NCI-H524 treated with DMSO at 0.1 percent for 48 hours (cell line): Measurements from ENCODE around the gene TMEM248.
A peak's percentile ranks its signal among the peaks of the same experiment; 100 is the strongest.
"Not testable (repeated sequence)": the region's sequence is repeated elsewhere in the genome, so short reads cannot be mapped to it uniquely, and the experiment has no call there.

ENCODE experiments used
- DNase-seq: peaks from one replicate; lab custom pipeline; 2025; lab: John Stamatoyannopoulos, UW

The TMEM248 gene

DNA sequence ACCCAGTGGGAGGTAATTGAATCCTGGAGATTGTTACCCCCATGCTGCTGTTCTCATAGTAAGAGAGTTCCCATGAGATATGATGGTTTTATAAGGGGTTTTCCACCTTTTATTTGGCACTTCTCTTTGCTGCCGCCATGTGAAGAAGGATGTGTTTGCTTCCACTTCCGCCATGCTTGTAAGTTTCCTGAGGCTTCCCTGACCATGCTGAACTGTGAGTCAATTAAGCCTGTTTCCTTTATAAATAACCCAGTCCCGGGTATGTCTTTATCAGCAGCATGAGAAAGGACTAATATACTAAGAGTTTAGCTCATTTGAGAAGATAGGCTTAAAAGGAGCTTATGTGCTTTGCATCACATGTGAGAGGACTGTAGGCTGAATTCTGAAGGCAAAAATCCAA, 29.3 kb downstream of the TMEM248 start:
- no peak for DNase-seq

DNA sequence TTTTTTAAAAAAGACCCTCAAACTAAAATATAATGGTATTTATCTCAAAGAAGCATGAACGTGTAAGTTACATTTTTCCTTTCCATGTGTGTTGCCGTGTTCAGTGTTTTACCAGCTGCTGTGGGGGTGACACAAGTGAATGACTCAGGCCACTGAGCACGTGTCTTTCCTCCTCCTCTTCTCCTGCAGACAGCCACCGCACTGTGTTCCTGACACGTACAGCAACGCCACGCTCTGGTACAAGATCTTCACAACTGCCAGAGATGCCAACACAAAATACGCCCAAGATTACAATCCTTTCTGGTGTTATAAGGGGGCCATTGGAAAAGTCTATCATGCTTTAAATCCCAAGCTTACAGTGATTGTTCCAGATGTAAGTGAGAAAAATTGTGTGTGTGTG, 29.7 kb downstream of the TMEM248 start:
- no peak for DNase-seq

DNA sequence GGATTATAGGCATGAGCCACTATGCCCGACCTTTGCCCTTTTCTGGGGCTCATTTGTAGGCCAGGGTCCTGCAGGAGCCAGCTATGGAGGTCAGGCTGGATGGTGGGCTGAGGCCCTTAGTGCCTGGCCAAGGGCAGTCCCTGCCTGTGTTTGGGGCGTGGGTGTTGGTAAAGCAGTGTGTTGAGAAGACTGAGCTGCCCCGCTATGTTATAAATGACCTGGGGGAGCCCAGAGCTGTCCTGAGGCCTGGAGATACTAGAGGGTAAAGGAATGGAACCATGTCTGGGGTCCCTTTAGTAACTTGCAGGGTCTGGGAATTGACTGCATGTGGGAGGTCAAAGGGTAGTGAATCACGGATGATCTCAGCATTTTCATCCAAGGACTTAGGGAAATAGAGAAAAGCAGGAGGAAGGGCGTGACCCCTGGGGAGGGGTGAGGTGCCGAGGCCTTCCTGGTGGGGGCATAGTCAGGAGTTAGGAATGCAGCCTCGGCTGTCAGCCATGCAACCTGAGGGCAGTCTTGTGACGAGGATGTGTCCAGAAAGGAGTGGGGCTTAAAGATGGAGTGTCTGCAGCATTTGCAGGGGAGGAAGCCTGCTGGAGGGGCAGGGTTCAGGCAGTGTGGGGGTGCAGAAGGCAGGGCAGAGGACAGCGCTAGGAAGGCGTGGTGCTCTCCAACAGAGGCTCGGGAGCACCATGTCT, 31.5 kb downstream of the TMEM248 start:
- DNase-seq, result no peak

DNA sequence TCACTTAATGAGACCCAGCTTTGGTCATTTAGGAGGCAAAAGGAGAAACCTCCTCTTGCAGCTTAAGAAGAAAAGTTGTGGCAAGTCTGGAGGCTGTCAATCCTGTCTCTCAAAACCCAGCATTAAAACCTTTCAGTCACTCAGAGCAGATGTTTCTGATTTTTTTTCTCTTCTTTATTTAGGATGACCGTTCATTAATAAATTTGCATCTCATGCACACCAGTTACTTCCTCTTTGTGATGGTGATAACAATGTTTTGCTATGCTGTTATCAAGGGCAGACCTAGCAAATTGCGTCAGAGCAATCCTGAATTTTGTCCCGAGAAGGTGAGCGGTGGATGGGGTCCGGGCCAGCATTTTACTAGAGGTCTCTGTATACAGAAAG, 32.0 kb downstream of the TMEM248 start:
- no peak for DNase-seq

DNA sequence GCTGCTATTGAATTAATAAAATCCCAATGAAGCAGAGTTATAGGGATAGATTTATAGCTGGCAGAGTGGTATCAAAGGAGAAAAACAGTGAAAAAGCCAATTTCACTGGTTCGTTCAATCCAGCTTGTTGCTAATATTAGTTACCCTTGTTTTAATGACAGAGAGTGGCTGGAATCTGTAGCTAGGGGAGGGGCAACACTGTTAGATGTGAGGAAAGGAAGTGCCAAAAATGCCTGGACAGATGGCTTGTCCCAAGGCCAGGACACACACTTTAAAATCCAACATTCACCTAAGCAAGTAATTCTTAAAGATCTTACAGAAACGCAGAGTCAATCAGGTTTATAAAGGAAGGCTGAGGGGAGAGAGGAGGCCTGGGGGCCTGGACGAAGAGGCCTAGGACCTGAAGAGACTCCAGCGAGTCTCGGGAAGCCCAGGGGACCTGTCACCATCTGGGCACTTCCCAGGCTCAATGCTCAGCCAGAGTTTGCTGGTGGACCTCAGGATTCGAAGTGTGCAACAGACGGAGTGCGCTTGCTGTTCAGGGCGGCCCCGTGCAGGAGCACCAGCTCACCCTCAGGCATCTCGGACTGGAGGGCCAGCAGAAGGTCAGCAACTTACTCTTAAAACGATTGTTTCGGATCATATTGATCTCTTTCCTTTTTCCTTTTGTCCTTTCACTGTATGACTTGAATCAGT, 36.7 kb downstream of the TMEM248 start:
- DNase-seq, result no peak

DNA sequence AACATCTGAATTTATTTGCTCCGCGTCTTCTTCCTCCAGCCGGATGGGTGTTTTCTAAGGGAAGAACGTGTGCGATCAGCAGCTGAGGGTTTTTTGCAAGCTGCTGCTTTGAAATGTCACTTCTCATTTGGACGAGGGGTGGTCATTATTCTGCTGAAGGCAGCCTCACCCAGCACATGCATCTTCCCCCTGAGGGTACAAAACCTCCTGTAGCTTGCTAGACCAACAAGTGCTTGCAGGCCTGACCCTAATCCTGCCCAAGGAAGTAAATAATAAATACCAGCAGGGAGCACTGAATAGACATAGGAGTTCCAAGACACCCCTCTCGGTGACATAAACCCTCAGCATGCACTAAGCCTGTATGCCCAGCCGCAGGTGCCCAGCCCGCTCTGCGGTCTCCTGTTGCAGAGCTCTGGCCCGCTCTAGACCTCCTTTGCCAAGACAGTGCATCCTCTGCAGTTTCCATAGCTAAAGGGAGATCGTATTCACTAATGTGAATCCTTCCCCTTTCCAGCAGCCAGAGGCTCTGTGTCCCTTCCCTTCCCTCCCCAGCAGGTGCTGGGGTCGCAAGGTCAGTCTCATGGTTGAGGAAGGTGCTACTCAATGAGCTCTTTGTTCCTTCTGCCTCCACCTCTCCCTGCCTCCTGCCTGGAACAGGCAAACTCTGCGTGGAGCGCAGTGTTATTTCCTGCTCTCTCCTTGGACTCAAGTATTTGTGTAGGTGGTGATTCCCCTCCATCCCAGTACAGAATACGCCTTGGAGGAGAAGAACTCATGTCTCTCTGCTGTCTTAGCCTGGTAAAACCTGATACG, 37.7 kb downstream of the TMEM248 start:
- DNase-seq, result no peak

DNA sequence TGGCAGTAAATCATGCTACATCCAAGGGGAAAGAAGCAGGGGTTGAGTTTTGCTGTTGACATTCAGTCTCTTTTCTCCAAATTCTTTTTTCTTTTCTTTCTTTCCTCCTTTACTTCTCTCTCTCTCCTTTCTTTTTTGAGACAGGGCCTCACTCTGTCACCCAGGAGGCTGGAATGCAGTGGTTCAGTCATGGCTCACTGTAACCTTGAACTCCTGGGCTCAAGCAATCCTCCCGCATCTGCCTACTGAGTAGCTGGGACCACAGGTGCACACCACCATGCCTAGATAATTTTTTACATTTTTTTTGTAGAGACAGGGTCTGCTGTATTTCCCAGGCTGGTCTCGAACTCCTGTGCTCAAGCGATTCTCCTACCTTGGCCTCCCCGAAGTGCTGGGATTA, 39.2 kb downstream of the TMEM248 start:
- no peak for DNase-seq

DNA sequence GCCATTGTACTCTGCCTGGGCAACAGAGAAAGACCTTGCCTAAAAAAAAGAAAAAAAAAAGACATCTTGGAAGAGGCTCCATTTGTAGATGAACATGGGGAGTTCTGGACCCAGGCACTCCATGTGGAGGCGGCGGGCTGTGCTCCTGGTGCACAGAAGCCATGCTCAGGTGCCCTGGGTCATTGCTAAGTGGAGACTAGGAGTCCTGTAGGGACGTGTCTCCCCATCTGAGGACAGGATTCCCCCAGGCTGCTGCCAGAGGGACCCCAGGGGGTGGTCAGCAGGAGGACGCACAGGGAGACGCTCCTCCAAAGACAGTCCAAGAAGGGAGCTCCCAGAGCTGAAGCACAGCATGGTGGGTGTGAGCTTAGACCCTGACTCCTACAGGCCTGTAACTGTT, 40.1 kb downstream of the TMEM248 start:
- DNase-seq, result no peak

DNA sequence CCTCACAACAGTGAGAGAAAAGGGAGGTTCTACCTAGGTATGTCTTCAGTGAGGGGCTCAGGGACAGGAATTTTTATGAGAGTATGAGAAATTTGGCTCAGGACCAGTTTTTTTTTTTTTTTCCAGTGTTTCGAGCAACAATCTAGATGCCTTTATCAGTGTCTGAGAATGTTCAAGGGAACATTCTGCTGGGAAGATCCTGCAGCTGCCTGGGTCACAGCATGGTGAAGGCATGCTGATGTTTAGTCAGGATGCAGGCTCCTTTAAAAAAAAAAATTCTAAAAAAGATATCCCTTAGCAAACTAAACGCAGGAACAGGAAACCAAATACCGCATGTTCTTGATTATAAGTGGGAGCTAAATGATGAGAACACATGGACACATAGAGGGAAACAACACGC, 43.4 kb downstream of the TMEM248 start:
- no peak for DNase-seq

DNA sequence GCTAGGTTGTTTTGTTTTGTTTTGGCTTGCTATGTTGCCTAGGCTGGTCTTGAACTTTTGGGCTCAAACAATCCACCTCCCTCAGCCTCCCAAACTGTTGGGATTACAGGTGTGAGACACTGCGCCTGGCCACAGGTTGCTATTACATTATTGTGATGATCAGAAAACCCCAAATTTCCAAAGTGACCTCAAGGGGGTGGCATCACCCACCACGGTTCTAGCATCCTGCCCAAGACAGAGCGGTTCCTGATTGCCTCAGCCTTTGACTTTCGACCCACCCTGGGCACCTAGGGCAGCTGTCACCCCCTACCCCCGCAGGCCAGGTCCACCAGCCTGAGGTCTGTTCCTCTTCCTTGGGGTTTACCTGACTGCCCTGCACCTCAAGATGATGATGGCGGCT, 46.0 kb downstream of the TMEM248 start:
- no peak for DNase-seq

DNA sequence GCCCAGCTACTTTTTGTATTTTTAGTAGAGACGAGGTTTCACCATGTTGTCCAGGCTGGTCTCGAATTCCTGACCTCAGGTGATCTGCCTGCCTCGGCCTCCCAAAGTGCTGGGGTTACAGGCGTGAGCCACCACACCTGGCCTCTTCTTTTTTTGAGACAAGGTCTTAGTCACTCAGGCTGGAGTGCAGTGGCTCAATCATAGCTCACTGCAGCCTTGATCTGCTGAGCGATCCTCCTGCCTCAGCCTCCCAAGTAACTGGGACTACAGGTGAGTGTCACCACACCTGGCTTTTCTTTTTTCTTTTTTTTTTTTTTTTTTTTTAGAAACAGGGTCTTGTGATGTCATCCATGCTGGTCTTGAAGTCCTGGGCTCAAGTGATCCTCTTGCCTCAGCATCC, 48.0 kb downstream of the TMEM248 start:
- DNase-seq, result not testable (repeated sequence)

DNA sequence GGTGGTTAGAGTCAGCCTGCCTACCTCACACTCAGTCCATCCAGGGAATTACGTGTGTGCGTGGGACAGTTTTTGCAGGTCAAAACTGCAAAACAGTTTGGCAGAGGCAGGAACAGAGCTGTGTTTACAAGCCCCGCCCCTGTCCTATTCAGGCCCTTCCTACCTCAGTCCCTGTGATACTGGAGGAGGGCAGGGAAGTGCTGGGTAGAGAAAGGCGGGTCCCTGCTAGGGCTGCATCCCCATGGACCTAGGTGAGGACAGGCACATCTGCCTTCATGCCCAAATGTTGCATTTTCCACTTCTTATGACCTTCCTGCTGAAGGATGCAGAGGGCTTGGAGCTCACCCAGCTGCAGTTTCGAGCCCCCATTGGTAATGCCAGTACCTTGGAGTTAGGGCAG, 49.3 kb downstream of the TMEM248 start:
- no peak for DNase-seq

DNA sequence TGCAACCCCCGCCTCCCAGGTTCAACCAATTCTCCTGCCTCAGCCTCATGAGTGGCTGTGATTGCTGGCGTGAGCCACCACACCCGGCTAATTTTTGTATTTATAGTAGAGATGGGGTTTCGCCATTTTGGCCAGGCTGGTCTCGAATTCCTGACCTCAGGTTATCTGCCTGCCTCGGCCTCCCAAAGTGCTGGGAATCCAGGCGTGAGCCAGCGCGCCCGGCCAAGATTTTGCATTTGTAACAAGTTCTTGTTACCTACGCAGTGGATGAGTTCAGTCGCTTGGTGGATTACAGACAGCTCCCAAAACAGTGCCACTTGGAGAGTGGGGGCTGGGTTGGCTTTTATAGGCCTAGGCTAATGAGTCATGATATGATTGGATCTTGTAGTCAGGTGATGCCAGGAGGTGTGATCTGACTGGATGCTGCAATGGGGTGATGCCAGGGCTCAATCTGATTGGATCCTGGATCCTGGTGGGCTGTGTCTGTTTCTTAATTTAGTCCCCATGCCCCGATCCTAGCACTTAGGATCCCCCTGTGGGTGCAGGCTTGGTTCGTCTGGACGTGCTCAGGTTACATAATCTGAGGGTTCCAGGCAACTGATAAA, 54.1 kb downstream of the TMEM248 start:
- DNase-seq, result no peak

DNA sequence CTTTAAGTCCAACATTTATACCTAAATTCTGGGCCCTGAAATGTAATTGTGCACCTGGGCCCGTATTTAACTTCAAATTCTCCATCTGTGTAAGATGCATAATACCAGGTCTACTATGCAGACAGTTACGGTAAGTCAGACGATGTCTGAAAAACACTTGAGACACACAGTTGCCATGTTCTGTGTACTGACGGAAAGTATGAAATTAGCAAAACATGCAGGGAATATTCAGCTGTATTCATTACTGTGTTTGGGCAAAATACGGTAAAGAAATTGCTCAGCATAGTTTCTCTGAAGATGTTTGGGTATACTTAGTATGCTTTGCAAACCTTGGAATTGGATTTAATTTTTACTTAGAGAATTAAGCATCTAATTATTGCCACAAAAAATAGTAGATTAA, 57.3 kb downstream of the TMEM248 start:
- DNase-seq, result not testable (repeated sequence)

DNA sequence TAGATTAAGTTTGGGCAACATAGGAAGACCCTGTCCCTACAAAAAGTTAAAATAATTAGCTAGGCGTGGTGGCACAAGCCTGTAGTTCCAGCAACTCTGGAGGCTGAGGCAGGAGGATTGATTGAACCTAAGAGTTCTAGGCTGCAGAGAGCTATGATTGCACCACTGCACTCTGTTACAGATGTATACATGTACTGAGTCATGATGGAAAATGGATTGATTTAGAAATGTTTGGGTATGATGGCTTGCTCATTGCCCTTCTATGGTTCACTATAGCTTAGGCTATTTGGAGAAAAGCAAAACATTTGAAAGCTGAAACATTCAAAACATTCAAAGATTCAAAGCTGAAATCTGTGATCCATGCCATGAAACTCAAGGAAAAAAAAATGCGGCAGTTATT, 58.0 kb downstream of the TMEM248 start:
- DNase-seq, result not testable (repeated sequence)

DNA sequence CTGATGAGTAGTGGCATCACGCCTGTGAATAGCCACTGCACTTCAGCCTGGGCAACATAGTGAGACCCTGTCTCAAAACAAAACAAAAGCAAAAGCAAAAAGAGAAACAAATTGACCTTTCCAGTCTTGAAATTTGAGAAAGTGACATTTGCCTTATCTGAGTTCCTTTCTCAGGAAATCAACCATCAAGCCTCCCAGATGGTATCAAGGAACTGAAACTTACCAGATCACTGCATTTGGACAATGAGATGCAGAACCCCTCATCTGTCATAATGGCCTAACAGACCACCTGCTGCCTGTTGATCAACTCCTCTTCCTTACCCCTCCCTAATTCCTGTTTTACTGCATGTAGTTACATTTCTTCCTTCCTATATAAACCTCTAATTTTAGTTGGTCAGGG, 59.3 kb downstream of the TMEM248 start:
- DNase-seq, result not testable (repeated sequence)

DNA sequence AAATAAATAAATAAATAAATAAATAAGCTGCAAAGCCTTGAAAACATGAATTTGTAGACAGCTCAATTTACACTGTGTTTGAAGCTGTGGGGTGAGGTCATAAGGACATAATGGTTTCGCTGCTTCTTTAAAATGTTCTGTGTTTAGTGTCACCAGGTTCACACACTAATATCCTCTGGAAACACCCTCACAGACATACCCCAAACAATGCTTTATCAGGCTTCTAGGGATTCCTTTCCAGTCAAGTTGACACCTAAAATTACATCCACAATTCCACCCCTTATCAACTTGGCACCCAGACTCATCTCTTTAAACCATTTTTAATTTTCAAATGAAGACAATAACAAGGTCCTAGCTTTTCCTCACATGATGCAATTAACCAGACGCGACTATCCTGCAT, 68.5 kb downstream of the TMEM248 start:
- not testable (repeated sequence) for DNase-seq

DNA sequence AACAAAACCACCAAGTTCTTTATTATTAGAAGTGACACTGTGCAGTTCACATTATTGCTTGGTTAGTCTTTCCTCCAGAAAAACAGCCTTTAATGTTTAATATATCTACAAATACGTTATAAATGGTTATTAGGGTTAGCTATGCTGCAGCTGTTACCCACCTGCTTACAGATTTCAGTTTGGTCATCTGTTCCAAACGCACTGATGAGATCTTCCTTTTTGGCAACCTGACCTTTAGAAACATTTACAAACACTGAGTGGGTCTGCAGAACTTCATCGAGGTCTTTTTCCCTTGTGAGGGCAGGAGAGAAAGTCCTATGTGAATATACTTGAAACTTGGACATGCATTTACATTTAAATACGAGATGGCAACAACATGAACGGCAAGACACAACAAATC, 73.0 kb downstream of the TMEM248 start:
- DNase-seq, result not testable (repeated sequence)

DNA sequence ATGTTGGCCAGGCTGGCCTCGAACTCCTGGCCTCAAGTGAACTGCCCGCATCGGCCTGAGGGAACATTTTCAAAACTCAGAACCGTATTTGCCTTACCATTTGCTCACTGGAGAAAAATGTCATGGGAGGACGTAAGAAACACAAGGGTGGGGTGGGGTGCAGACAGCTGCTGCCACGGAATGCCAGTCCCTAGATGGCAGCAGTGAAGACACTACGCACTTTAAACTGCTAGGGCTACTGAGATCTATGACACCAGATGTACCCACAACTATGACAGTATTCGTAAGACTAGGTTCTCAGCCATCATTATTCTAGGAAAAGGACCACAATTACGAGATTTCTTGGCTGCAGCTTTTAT, 73.6 kb downstream of the TMEM248 start:
- DNase-seq, result peak; percentile 36

DNA sequence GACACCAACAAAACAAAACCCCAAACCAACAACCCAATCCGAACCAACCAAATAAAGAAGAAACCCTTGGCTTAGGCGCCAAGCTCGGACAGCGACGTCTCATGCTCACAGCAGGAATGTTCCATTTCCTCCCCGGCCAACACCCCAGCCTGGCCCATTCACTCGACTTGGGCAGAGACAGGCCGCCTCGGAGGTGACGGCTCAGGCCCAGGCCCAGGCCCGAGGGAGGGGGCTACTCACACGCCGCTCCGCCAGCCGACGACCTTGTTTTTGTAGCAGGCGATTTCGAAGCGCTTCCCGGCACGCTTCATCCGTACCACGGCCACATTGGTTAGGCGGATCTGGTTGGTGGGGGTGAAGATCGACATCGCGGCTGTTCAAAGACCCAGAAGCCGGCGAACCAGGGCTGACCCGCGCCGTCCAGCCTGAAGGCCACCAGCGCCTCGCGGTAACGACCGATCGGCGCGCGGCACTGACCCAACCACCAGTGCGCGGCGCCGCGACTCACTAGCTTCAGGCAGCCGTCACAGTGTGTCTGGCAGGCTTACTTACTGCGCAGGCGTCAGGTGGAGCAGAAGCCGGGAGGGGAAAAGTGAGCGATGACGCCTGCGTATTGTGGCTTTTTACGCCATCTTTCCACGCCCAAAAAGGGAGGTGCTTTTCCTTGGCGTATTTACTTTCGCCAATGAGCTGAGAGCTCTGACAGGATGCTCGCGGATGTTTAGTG, 74.2 kb downstream of the TMEM248 start, which contains the start of gene SBDS:
Gene SBDS, minus strand, starts transcription at position 537 of the 727 bp plus-strand sequence. Its CDS starts 169 bp downstream, at position 368.
- peak; percentile 83 for DNase-seq

DNA sequence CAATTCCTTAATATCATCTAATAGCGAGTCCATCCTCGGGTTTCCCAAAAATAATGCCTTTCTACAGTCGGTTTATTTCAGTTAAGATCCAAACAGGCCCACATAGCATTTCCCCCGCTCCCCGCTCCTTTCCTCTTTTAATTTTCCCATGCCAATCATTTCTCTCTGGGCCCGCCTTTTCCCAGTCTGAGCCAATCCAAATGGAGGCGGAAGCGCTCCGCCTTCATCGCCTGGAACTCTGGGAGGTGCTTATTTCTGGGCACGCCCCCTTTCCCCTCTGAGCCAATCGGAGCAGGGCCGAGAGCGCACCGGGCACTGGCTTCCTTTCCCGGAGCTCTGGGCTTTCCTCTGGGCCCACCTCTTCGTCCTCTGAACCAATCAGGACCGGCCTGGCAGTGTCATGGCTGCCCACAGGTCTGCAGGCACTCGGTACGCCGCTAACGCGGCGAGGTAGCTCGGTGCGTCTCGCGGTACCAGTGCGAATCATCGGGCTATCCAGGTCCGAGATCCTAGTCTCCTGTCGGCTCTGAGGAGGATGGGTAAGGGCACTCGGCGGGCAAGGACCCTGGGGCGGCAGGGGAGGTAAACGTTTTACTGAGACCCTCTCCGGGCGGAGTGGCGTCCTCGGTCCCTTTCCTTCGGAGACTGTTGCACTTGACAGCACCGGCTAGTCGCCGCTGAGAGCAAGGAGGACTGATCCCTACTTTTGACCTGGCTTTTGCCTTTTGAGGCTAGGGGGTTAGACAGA, 75.6 kb downstream of the TMEM248 start, which contains the start of gene TYW1:
Gene TYW1, plus strand, starts transcription at position 390 of the 748 bp plus-strand sequence. Its CDS starts 146 bp downstream, at position 536.
- peak; percentile 79 for DNase-seq
